ENCODE results near the gene SLC6A18.

Gene SLC6A18

GRCh38 chr5:1294206-1294834 lies 69.1 kb downstream of the SLC6A18 start:
- DNase-seq: no peak

- DNase-seq: peak; percentile 69
These were observed 69.9 kb downstream of the SLC6A18 start, which contains the start of gene TERT for GRCh38 chr5:1294835-1295649. TSS of gene TERT (minus strand) at chr5:1295068. CDS start at chr5:1294989, 79 bp downstream.

- DNase-seq: no peak
These were observed 70.5 kb downstream of the SLC6A18 start for GRCh38 chr5:1295650-1296037.
